Hepatocyte (in vitro differentiated cells): ENCODE measurements around the gene F2RL3. TPM values are rescaled to one million over a fixed set of nuclear protein-coding genes. Genes with fewer than 3 reads are reported as not detected.

Experiments
- DNase-seq: peaks from one replicate; pipeline ENCODE4 v3.0.0-alpha.2; 2016; ENCODE audit warnings: low spot score
- H2AFZ ChIP-seq: fragments of 200-600 bp; sonication (generic); 2 replicates; pipeline ENCODE4 v1.6.0; 2016; ENCODE audit warnings: antibody characterized with exemption, mild to moderate bottlenecking
- H3K27ac ChIP-seq: fragments of 200-600 bp; sonication (generic); 2 replicates; pipeline ENCODE4 v1.5.1; 2016; ENCODE audit warnings: mild to moderate bottlenecking
- H3K27me3 ChIP-seq: fragments of 200-600 bp; sonication (generic); 2 replicates; pipeline ENCODE4 v1.6.1; 2016
- H3K36me3 ChIP-seq: fragments of 200-600 bp; sonication (generic); replicated peaks from 2 replicates; pipeline ENCODE4 v1.5.1; 2016; ENCODE audit warnings: low read depth; ENCODE audit not compliant: insufficient read depth
- H3K4me1 ChIP-seq: fragments of 200-600 bp; sonication (generic); 2 replicates; pipeline ENCODE4 v1.5.1; 2016; ENCODE audit warnings: mild to moderate bottlenecking, moderate library complexity; ENCODE audit not compliant: insufficient read depth
- H3K4me2 ChIP-seq: fragments of 200-600 bp; sonication (generic); 2 replicates; pipeline ENCODE4 v1.6.0; 2016
- H3K4me3 ChIP-seq: fragments of 200-600 bp; sonication (generic); 2 replicates; pipeline ENCODE4 v1.5.1; 2016; ENCODE audit warnings: mild to moderate bottlenecking
- H3K79me2 ChIP-seq: fragments of 200-600 bp; sonication (generic); 2 replicates; pipeline ENCODE4 v1.6.0; 2017; ENCODE audit warnings: mild to moderate bottlenecking
- H3K9me2 ChIP-seq: fragments of 200-600 bp; sonication (generic); replicated peaks from 2 replicates; pipeline ENCODE4 v1.6.0; 2017; ENCODE audit warnings: mild to moderate bottlenecking; ENCODE audit not compliant: insufficient read depth
- H3K9me3 ChIP-seq: fragments of 200-600 bp; sonication (generic); 2 replicates; pipeline ENCODE4 v1.5.1; 2016; ENCODE audit warnings: low read depth, mild to moderate bottlenecking
- H4K20me1 ChIP-seq: fragments of 200-600 bp; sonication (generic); 2 replicates; pipeline ENCODE4 v1.6.0; 2016; ENCODE audit warnings: mild to moderate bottlenecking; ENCODE audit not compliant: insufficient read depth, poor library complexity, severe bottlenecking
- EZH2 ChIP-seq: fragments of 200-600 bp; sonication (generic); IDR thresholded peaks from 2 replicates; pipeline ENCODE4 v1.6.1; 2016; ENCODE audit warnings: antibody characterized with exemption, mild to moderate bottlenecking, borderline replicate concordance
- EZH2phosphoT487 ChIP-seq: fragments of 200-600 bp; sonication (generic); IDR thresholded peaks from one replicate; pipeline ENCODE4 v1.6.1; 2018; ENCODE audit warnings: antibody characterized with exemption, mild to moderate bottlenecking, low read depth, moderate library complexity; ENCODE audit not compliant: unreplicated experiment, severe bottlenecking
- WGBS: methylation state at CpG from one replicate; pipeline ENCODE4 v1.1.6; 2016; ENCODE audit warnings: low lambda C conversion rate; ENCODE audit errors: missing lambda C conversion rate; 5-methylcytosine and 5-hydroxymethylcytosine counted together
- polyA plus RNA-seq: library from polyadenylated mRNA; unstranded; fragments of >200 nt; fragmentation: Nextera tagmentation; extraction: Ambion mirVana; gene quantifications from 2 replicates; pipeline ENCODE4 v1.2.1, GENCODE V29; 2016
- total RNA-seq: library from RNA; depleted of rRNA; stranded (reverse); fragments of >200 nt; gene quantifications from 2 replicates; pipeline ENCODE4 v1.2.3, GENCODE V29; 2014
- TF ChIP-seq, protein P1 (sequence below): fragments of 200-600 bp; sonication (generic); IDR thresholded peaks from 2 replicates; pipeline ENCODE4 v1.5.1; 2016; ENCODE audit warnings: antibody characterized with exemption, mild to moderate bottlenecking; ENCODE audit not compliant: poor library complexity

F2RL3 gene
- total and polyA plus RNA-seq, 2 experiments from 2014 or later, result 0.08 to 0.13 TPM

DNA sequence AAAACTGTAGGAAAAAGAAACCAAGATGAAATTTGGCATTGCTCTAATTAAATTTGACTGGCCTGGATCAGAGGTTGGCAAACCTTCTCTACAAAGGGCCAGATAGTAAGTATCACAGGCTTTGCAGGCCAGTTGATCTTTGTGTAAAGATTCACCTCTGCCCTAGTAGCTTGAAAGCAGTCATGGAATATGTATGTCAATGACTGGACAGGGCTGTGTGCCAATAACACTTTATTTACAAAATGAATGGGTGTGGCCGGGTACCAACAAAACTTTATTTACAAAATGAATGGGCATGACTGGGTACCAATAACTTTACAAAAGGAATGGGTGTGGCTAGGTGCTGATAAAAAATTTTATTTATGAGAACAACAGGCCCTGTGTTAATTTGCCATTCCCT, 39.6 kb upstream of the F2RL3 start:
- Histone ChIP-seq H3K79me2 (no peaks in the 10 kb centered on the region), H3K9me2 (no peaks in the 10 kb centered on the region), H3K4me1 (no peaks in the 10 kb centered on the region), H3K27me3 (no peaks in the 10 kb centered on the region), H3K9me3 (no peaks in the 10 kb centered on the region), H4K20me1 (no peaks in the 10 kb centered on the region), H3K36me3 (no peaks in the 10 kb centered on the region), H3K4me2 (no peak overlapping the region), H2AFZ (no peak overlapping the region), H3K27ac (no peak overlapping the region), H3K4me3 (no peak overlapping the region)
- TF ChIP-seq EZH2 (no peak), EZH2phosphoT487 (no peak)
- TF ChIP-seq, protein P1, sequence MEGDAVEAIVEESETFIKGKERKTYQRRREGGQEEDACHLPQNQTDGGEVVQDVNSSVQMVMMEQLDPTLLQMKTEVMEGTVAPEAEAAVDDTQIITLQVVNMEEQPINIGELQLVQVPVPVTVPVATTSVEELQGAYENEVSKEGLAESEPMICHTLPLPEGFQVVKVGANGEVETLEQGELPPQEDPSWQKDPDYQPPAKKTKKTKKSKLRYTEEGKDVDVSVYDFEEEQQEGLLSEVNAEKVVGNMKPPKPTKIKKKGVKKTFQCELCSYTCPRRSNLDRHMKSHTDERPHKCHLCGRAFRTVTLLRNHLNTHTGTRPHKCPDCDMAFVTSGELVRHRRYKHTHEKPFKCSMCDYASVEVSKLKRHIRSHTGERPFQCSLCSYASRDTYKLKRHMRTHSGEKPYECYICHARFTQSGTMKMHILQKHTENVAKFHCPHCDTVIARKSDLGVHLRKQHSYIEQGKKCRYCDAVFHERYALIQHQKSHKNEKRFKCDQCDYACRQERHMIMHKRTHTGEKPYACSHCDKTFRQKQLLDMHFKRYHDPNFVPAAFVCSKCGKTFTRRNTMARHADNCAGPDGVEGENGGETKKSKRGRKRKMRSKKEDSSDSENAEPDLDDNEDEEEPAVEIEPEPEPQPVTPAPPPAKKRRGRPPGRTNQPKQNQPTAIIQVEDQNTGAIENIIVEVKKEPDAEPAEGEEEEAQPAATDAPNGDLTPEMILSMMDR, result no peak
- DNase-seq, result no peak
- 97% methylated on average over 1 of the region's 1 CpG for WGBS

DNA sequence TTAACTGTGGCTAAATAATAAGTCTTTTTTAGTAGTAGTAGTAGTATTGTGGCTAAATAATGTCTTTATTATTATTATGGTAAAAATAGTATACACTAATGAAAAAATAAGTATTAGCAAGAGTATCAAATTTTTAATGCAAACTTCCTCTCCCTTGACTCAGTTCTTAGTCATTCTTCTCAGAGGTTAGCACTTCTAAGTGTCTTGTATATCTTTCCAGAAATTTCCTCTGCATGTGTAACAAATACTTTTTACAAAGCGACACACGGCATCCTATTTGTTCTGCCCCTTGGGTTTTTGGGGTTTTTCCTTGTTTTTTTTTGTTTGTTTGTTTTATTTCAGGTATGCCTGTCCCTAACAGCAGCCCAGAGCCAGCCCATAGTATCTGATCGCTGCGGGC, 38.7 kb upstream of the F2RL3 start:
- Histone ChIP-seq H3K9me3 (no peaks in the 10 kb centered on the region), H3K27me3 (no peaks in the 10 kb centered on the region), H3K4me3 (no peak overlapping the region), H3K27ac (no peak overlapping the region), H4K20me1 (no peaks in the 10 kb centered on the region), H3K9me2 (no peaks in the 10 kb centered on the region), H3K4me1 (no peaks in the 10 kb centered on the region), H3K79me2 (no peaks in the 10 kb centered on the region), H3K4me2 (no peak overlapping the region), H3K36me3 (no peaks in the 10 kb centered on the region), H2AFZ (no peak overlapping the region)
- WGBS, result 98% methylated on average over 4 of the region's 4 CpGs
- DNase-seq, result no peak
- TF ChIP-seq EZH2phosphoT487 (no peak), EZH2 (no peak)
- TF ChIP-seq, protein P1, result no peak

DNA sequence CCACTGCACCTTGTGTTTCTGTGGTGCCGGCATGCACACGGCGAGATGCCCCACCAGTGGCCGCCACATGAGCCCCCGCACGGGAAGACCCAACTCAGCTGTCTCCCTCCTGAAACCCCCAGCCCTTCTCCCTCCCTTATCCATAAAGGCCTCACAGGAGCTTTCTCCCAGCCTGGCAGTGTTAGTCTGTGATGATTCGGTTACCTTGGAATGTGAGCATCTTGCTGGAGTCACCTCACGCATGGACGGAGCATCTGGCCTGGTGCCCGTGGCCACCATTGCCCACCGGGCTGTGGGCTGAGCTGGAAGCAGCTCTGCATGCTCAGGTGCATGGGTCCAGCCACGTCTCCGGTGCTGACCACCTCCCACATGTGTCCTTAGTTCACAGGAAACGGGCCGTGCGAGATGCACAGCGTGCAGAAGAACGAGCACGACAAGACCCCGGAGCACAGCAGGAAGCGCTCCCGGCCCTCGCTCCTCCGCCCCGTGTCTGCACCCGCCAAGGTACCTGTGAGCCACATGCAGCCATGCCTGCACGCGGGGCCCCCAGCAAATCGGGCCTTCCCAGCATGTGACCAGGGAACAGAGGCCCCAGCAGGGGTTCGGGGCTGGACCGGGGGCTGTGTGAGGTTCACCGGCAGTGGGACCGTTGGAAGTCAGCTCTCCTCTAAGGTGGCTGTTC, 37.6 kb upstream of the F2RL3 start:
- Histone ChIP-seq H3K79me2 (no peaks in the 10 kb centered on the region), H3K4me1 (no peaks in the 10 kb centered on the region), H3K4me3 (no peak overlapping the region), H4K20me1 (no peaks in the 10 kb centered on the region), H3K4me2 (no peak overlapping the region), H3K36me3 (no peaks in the 10 kb centered on the region), H3K27me3 (no peaks in the 10 kb centered on the region), H3K9me3 (no peaks in the 10 kb centered on the region), H2AFZ (no peak overlapping the region), H3K27ac (no peak overlapping the region), H3K9me2 (no peaks in the 10 kb centered on the region)
- WGBS, result 95% methylated on average over 32 of the region's 33 CpGs
- DNase-seq, result no peak
- no peak for TF ChIP-seq EZH2
- TF ChIP-seq, protein P1, result no peak
- TF ChIP-seq EZH2phosphoT487, result no peak
